Right lobe of liver (tissue), 6 donors: ENCODE measurements around the gene VMP1. TPM values are rescaled to one million over a fixed set of nuclear protein-coding genes. Genes with fewer than 3 reads are reported as not detected.

ENCODE experiments used
- ATAC-seq, 4 donors: fragments of 200-7000 bp; cut with Tn5 transposase; one replicate each; pipeline ENCODE4 v1.9.1; 2020; ENCODE audit warnings: mild to moderate bottlenecking in 4 of 4, moderate library complexity in 4 of 4
- DNase-seq, 3 donors: peaks; one replicate each; pipeline ENCODE4 v3.0.0-alpha.2; 2020
- H3K27ac ChIP-seq, 3 donors: fragments of 200-600 bp; one replicate each; pipeline ENCODE4 v1.8.0; 2022
- H3K27me3 ChIP-seq, 2 donors: fragments of 200-600 bp; one replicate each; pipeline ENCODE4 v1.8.0; 2022
- H3K36me3 ChIP-seq, 4 donors: fragments of 200-600 bp; sonication (generic) in 1 of 4; one replicate each; pipeline versions ENCODE4 v1.5.1 to v1.8.0; 2017 to 2022; ENCODE audit warnings: control low read depth in 1 of 4
- H3K4me1 ChIP-seq, 4 donors: fragments of 200-600 bp; sonication (generic) in 1 of 4; one replicate each; pipeline versions ENCODE4 v1.5.1 to v1.8.0; 2017 to 2022; ENCODE audit warnings: control low read depth in 1 of 4
- H3K4me3 ChIP-seq, 3 donors: fragments of 200-600 bp; one replicate each; pipeline ENCODE4 v1.8.0; 2022
- H3K9me3 ChIP-seq, 4 donors: fragments of 200-600 bp; sonication (generic) in 1 of 4; one replicate each; pipeline versions ENCODE4 v1.5.1 to v1.8.0; 2017 to 2022; ENCODE audit warnings: control low read depth in 1 of 4
- POLR2A ChIP-seq: fragments of 450-650 bp; IDR thresholded peaks from one replicate; pipeline ENCODE4 v1.6.1; 2017; ENCODE audit warnings: antibody characterized with exemption, mild to moderate bottlenecking
- WGBS: methylation state at CpG from one replicate; pipeline ENCODE4 v1.1.6; 2018; ENCODE audit warnings: low coverage, low lambda C conversion rate; ENCODE audit not compliant: insufficient coverage; ENCODE audit errors: missing lambda C conversion rate; 5-methylcytosine and 5-hydroxymethylcytosine counted together
- intact Hi-C, 2 donors: fragments of 100-400 bp; cut with DNase I; formaldehyde crosslinking; loops; one replicate each; pipeline versions ENCODE4 v1.11.2 to v1.14.1; 2022
- total RNA-seq, 6 experiments: library from RNA; depleted of rRNA in 2 of 6; stranded (reverse); fragments of >200 nt in 2 of 6; fragmentation: NEBNext Ultra II Directional in 3 of 6; extraction: Animal tissue kit (Norgen Biotek cat#: 25700) in 3 of 6; gene quantifications; one replicate each; pipeline versions ENCODE4 v1.1.0 to v1.2.4, GENCODE V29; 2016 to 2023
- TF ChIP-seq, protein P1 (sequence below), 4 donors: fragments of 200-600 bp in 3 of 4; fragments of 450-650 bp in 1 of 4; IDR thresholded peaks; one replicate each; pipeline versions ENCODE4 v1.5.1 to v1.8.0; 2016 to 2022; ENCODE audit warnings: antibody characterized with exemption in 4 of 4, mild to moderate bottlenecking in 2 of 4
- donor health status: DM: no; HTN: yes; CAD: no.
- donor health status: DM: no; HTN: no; CAD: no.
- donor health status: DM: no; HTN: no; CAD: no.
- donor health status: DM: no; HTN: yes; CAD: no.
- donor health status: DM: no; HTN: yes; CAD: no.

The VMP1 gene
- total RNA-seq, 6 experiments from 2014 or later, result 56.9 to 247 (median 160) TPM

DNA sequence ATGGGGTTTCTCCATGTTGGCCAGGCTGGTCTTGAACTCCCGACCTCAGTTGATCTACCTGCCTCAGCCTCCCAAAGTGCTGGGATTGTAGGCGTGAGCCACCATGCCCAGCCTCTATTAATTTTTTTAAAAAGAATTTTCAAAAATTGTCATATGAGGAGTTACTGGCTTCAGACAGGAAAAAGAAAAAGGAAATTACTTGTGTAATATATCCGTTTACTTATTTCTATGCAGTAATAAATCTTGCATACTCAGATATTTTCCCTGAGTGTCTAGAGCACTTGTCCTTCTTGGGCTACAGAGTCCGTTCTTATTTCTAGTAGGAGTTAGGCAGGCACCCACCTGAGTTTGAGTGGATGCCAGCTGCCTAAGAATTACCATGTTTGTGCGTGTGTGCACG lies 85.8 kb downstream of the VMP1 start:
- Histone ChIP-seq H3K27me3 (no peaks in the 10 kb centered on the region), H3K27ac (no peak overlapping the region), H3K36me3 (no peaks in the 10 kb centered on the region), H3K4me3 (no peak overlapping the region), H3K9me3 (no peaks in the 10 kb centered on the region), H3K4me1 (no peaks in the 10 kb centered on the region)
- no CpG with 5 or more reads among the region's 6 CpGs for WGBS
- DNase-seq, result no peak
- no peak for TF ChIP-seq POLR2A
- TF ChIP-seq, protein P1, sequence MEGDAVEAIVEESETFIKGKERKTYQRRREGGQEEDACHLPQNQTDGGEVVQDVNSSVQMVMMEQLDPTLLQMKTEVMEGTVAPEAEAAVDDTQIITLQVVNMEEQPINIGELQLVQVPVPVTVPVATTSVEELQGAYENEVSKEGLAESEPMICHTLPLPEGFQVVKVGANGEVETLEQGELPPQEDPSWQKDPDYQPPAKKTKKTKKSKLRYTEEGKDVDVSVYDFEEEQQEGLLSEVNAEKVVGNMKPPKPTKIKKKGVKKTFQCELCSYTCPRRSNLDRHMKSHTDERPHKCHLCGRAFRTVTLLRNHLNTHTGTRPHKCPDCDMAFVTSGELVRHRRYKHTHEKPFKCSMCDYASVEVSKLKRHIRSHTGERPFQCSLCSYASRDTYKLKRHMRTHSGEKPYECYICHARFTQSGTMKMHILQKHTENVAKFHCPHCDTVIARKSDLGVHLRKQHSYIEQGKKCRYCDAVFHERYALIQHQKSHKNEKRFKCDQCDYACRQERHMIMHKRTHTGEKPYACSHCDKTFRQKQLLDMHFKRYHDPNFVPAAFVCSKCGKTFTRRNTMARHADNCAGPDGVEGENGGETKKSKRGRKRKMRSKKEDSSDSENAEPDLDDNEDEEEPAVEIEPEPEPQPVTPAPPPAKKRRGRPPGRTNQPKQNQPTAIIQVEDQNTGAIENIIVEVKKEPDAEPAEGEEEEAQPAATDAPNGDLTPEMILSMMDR (IDR thresholded peaks at IDR 0.05), result no peak
- ATAC-seq, result peak in 3 of 4 donors; percentile 31 to 61 (median 34)
- intact Hi-C loops, result no loop called here

GRCh38 chr17:59796138-59796537 lies 88.7 kb downstream of the VMP1 start:
- 85% methylated on average over 4 of the region's 4 CpGs for WGBS
- no peak for ATAC-seq
- Histone ChIP-seq H3K4me3 (no peak overlapping the region), H3K36me3 (no peaks in the 10 kb centered on the region), H3K27ac (no peak overlapping the region), H3K4me1 (no peaks in the 10 kb centered on the region), H3K27me3 (no peaks in the 10 kb centered on the region), H3K9me3 (no peaks in the 10 kb centered on the region)
- intact Hi-C loops, result no loop called here
- TF ChIP-seq, protein P1 (IDR thresholded peaks at IDR 0.05), result no peak
- no peak for TF ChIP-seq POLR2A
- no peak for DNase-seq

DNA sequence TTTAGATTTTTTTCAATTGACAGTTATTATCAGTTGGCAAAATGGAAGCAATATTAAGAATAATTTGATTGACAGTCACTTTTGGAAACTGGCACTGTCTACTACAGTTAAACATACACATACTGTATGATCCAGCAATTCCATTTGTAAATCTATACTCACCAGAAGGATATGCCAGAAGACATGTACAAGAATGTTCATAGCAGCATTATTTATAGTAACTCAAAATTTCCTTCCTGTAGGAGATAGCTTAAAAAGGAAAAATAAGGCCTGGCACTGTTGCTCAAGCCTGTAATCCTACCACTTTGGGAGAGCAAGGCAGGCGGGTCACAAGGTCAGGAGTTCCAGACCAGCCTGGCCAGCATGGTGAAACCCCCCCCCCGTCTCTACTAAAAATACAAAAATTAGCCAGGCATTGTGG lies 89.3 kb downstream of the VMP1 start:
- intact Hi-C loops, result no loop called here
- DNase-seq, result no peak
- ATAC-seq, result peak in 3 of 4 donors; percentile 22 to 54 (median 35)
- no peak for TF ChIP-seq POLR2A
- TF ChIP-seq, protein P1 (IDR thresholded peaks at IDR 0.05), result no peak
- Histone ChIP-seq H3K9me3 (no peaks in the 10 kb centered on the region), H3K27ac (no peak overlapping the region), H3K4me1 (no peaks in the 10 kb centered on the region), H3K4me3 (no peak overlapping the region), H3K36me3 (no peaks in the 10 kb centered on the region), H3K27me3 (no peaks in the 10 kb centered on the region)
- WGBS, result 63% methylated on average over 2 of the region's 2 CpGs

DNA sequence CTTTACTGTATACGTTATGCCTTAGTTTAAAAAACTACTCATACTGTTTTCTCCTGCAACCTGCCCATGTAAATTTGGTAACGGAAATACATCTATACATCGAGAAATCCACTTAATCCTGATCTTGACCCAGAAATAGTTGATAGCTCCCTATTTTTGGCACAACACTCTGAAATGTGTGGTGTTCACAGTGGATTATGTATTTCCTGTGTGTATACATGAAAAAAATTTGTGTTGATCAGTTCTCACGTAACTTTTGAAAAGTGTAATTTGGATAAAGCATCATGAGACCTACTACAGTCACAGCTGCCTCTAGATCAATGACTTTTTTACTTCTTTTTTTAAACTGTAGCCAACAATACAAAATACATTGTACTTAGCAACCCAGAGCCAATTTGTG lies 90.7 kb downstream of the VMP1 start:
- Histone ChIP-seq H3K4me3 (no peak overlapping the region), H3K27ac (no peak overlapping the region), H3K27me3 (no peaks in the 10 kb centered on the region), H3K9me3 (no peaks in the 10 kb centered on the region), H3K4me1 (peaks cover 0 to 5% (median 0%) of the 10 kb centered on the region in 4 donors), H3K36me3 (no peaks in the 10 kb centered on the region)
- 90% methylated on average over 4 of the region's 4 CpGs for WGBS
- intact Hi-C loops, result no loop called here
- TF ChIP-seq, protein P1 (IDR thresholded peaks at IDR 0.05), result no peak
- no peak for TF ChIP-seq POLR2A
- DNase-seq (no peak), ATAC-seq (no peak)

DNA sequence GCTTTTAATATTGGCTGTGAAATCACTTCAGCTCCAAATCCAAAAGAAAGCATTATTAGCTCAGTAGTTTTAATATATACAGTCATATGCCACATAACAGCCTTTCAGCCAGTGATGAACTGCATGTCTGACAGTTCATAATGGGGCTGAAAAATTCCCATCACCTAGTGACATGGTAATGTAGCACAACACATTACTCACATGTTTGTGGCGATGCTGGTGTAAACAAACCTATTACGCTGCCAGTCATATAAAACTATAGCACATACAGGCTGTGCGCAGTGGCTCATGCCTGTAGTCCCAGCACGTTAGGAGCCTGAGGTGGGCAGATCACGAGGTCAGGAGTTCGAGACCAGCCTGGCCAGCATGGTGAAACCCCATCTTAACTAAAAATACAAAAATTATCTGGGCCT lies 93.1 kb downstream of the VMP1 start:
- intact Hi-C loops, result no loop called here
- Histone ChIP-seq H3K4me3 (no peak overlapping the region), H3K27me3 (no peaks in the 10 kb centered on the region), H3K4me1 (peaks cover 0 to 7% (median 0%) of the 10 kb centered on the region in 4 donors), H3K36me3 (no peaks in the 10 kb centered on the region), H3K9me3 (no peaks in the 10 kb centered on the region), H3K27ac (no peak overlapping the region)
- no peak for DNase-seq
- 89% methylated on average over 3 of the region's 6 CpGs for WGBS
- ATAC-seq, result no peak
- no peak for TF ChIP-seq POLR2A
- TF ChIP-seq, protein P1 (IDR thresholded peaks at IDR 0.05), result no peak
